UCSD-AML1 (cell line): ENCODE measurements around the gene PTPRE.
A peak's percentile ranks its signal among the peaks of the same experiment; 100 is the strongest.

Experiments
- DNase-seq: peaks from one replicate; lab custom pipeline; 2025; ENCODE audit not compliant: unreplicated experiment; lab: John Stamatoyannopoulos, UW

Gene PTPRE

DNA sequence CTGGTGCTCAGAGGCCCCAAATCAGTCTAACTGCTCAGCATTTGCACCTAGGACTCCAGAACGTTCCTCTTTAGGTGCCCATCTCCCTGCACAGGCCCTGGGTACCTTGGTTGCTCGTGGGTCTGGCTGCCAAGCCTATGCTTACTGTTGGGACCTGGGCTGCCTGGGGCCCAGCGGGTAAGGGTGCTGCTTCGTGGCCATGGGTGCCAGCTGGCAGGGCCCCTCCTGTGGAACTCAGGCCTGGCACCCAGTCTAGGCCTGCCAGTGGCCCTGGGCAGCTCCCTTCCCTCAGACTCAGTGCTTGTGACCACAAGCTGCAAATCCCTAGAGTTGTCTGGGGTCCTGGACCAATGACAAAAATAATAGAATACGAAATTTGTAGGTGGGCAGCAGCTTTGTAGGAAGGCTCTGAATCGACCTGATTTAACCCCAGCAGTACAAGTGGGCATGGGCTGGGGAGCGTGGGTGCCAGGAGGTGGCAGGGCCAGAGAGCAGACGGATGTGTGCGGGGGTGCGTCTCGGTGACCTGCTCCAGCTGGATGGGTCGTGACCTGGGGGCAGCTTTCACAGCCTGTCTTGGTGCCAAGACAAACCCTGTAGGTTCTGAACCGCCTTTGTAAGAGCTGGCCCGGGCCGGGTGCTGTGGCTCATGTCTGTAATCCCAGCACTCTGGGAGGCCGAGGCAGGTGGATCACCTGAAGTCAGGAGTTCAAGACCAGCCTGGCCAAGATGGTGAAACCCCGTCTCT lies 149.6 kb downstream of the PTPRE start:
- no peak for DNase-seq

DNA sequence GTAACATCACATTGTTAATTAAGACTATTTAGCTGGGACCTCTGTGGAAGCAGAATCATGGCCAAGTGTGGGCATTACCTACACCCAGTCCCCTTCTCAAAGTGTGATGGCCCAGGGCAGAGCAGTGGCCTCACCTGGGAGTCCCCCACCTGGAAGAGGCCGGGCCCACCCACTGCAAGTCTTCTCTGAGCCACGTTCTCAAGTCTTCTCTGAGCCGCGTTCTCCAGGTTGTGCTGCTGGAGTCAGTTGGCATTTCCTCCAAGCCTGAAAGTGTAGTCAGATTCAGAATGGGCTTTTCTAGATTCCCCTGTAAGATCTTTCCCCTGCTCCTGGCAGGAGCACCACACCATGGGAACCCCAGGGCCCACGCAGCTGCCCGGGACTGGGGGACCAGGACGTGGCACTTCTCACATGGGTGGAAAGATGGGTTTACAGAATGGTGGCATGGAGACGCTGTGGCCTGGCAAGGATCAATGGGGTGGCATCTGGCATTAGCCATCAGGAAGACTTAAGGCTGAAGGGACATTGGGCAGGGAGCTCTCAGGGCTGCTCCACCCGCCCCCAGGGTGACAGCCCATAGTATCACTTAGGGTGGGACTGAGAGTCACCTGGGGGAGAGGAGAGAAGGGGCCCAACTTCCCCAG lies 151.3 kb downstream of the PTPRE start:
- no peak for DNase-seq

GRCh38 chr10:128058750-128059134 lies 151.8 kb downstream of the PTPRE start:
- DNase-seq: no peak

DNA sequence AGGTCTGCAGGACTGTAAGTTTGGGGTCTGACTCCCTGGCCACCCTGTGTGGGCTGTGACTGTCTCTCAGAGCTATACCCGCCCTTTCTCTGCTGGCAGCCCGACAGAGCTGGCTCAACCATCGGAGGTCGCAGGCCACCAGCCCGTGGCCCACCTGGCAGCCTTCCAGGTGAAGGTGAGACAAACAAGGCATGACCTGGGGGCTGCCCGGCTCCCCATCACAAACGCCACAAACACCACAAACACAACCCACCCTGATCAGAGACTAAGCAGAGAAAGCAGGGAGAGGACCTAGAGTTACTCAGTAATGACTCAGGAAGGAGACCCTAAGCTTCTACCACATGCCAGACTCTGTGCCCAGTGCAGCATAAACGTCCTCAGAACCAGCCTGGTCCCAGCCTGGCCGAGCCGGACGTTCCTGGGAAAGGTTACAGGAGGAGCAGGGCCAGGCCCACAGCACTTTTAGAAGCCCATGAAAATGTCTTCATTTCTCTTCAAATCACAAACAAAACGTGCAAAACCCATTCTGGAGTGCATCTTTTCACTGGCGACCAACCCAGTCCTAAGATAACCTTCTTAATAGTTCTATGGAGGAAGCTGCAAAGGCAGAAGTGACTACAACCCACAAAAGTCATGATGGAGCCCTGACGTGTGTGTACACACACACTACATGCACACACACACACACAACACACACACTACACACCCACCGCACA lies 152.5 kb downstream of the PTPRE start:
- DNase-seq: no peak

GRCh38 chr10:128059982-128060293 lies 153.0 kb downstream of the PTPRE start:
- no peak for DNase-seq

DNA sequence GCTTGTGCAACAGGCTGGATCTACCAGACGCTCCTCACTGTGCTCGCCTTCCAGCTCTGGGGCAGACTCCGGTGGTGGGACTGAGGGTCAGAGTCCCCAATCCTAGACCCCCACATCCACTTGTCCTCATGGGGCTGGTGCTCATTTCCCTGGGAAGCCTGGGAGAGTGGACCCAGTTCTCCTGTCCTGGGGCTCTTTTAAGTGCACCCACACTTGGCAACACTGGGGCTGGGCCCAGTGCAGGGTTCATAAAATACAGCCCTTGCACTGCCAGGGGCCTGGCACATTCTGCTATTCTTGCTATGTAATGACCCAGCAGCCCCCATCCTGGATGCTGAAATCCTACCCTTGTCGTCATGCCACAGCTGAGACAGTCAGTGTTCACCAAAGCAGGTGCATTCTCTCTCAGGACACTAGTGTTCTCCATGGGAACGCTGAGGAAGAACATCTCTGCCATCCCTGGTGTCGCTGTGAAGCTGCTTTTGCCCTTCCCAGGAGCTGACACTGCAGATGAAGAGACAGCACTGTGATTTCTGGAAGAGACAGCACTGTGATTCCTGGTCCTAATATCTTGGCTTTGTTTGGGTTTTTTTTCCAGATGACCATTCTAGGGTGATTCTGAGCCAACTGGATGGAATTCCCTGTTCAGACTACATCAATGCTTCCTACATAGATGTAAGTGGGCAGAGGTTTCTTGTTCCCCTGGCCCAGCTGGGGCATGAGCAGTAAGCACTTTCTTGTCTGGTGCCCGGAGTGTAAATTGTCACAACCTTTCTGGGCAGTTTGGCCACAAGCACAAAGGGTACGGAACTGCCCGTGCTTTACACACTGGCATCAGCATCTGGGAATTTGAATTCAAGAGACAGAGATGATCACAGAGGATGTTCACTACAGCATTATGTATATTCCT lies 153.7 kb downstream of the PTPRE start:
- DNase-seq: no peak

GRCh38 chr10:128061306-128062300 lies 154.7 kb downstream of the PTPRE start:
- no peak for DNase-seq

DNA sequence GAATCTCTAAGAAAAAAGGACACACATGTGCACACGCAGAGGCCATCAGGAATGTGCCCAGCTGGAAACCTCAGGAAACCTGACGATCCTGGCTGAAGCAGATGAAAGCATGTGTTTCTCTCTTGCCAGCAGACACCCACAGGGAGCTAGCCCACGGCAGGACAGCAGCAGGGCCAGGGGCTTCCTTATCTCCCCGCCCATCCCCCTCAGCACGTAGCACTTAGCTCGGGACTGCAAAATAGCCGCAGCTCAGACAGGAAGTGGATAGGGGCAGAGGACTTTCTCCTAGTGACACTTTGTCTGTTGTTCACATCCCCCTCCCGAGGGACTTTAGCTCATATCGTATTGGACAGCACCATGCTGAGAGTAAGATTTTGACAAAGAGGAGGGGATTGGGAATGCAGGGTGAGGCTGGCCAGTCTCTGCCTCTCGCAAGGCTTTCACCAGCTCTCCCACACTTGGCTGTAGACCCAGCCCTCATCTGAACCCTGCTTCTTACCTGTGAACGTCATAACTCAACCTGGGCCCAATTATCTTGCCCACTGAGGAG lies 155.5 kb downstream of the PTPRE start:
- peak; percentile 64 for DNase-seq

GRCh38 chr10:128062881-128063563 lies 156.1 kb downstream of the PTPRE start:
- peak; percentile 87 for DNase-seq

DNA sequence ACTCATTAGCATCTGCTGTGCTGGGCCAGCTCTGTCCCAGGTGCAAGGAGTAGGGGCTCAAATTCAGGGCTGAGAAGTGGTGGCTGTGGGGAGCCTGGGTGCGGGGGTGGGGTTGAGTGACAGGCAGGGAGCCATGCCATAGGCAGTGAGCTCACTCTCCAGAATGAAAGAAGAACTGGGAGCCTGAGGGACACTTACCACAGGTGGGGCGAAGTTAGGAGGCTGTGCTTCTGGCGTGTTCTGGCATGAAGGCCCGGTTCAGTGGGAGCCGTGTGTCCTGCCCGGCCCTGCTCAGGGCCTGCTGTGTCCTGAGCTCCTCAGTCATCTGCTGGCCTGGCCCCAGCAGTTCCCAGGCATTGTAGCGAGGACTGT lies 156.8 kb downstream of the PTPRE start:
- no peak for DNase-seq

DNA sequence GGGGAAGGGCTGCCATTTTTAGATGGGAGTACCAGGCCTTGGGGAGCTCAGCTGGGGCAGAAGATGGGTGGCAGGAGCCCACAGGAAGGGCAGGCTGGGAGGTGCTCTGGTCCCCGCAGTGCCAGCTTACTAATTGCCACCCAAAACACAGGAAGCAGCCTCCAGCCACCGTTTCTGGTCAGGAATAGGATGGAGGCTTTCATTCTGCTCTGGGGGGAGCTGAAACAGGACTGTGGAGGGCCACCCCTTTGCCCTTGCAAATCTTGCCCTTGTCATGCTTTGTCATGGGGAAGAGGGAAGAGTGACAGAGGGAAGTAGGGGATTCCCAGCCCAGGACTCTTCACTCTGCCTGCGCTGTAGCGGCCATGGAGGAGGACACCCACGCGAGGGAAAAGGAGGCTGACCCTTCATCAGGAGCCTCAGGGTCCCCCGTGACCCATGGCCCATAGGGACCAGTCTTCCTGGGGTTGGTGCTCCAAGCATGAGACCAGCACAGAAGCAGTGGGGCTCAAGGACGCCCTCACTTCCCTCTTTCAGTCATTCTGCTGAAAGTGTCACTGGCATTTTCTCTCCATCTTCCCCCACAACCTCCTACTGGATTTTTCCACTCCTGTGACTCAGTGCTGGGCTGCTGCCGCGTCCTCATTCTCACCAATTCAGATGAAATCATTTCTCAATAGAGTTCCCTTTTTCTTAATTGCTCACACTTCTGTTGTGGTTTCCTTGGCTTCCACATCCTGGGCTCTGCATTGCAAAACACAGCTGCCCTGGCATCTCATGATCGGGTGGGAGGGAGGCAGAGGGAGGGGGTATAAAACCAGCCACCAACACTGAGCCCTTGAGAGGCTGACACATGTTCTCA lies 157.4 kb downstream of the PTPRE start:
- DNase-seq: peak; percentile 81

GRCh38 chr10:128064970-128065580 lies 158.2 kb downstream of the PTPRE start:
- DNase-seq: no peak

GRCh38 chr10:128065881-128066534 lies 159.1 kb downstream of the PTPRE start:
- no peak for DNase-seq

DNA sequence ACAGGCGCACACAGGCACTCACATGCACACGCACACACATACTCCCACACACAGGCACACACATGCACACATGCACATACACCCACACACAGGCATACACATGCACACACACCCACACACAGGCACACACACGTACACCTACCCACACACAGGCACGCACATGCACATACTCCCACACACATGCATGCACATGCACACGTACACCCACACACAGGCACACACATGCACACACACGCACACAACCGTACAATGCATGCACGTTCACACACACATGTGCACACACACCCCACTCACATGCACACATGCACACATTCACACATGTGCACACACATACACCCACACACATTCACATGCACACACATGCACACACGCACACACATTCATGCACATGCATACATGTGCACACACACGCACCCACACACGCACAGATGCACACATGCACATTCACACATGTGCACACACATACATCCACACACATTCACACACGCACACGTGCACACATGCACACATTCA lies 160.0 kb downstream of the PTPRE start:
- no peak for DNase-seq

DNA sequence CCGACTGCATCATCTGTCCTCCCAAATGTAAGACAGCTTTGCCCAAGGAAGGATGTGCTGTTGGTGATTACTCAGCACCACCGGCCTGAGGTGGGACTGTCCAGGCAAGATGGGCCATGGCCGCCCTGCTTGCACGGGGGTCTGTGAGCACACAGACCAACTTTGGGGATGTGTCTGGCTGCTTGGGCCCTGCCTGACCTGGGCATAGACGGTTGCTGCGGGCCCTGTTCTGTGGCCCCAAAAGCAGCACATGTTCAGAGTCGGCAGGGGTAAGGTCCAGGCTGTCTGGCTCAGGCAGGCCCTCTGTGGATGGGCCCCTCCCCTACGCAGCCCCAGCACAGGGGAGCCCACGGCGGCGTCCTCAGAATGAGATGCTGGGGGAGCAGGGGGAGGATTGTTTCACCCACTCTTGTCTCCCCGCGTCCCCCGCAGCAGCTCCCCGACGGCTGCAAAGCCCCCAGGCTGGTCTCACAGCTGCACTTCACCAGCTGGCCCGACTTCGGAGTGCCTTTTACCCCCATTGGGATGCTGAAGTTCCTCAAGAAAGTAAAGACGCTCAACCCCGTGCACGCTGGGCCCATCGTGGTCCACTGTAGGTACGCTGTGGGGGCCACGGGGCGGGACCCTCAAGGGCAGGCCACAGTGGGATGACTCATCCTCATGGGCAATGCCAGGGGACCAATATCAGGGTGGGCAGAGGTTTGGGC lies 160.9 kb downstream of the PTPRE start:
- no peak for DNase-seq
